ENCODE data around the gene VAV3.

The VAV3 gene

DNA sequence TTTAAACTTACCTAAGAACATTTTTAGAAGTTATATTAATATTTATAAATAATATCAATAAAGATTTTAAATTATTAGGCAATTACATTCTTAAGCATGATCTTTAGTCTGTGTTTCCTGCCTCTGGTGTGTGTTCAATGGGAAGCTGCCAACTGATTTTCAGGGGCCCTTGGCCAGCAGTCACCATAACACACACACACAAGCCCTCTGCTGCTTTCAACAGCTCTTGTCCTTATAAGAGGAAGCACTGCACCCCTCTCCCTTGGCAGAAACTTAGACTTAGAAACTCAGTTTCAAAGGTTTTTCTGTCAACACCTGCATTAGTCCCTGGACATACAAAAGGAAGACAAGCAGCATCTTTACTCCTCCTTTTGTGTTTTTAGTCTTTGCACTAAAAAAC is 81.4 kb downstream of the VAV3 start:
- H3K9me3 ChIP-seq (ENCODE audit: control insufficient read depth, low read length) = no peaks in the 10 kb centered on the region
- H3K27ac ChIP-seq (ENCODE audit: low read depth, low read length, severe bottlenecking) = no peak overlapping the region
- no peaks in the 10 kb centered on the region for H3K4me1 ChIP-seq (ENCODE audit: control insufficient read depth, insufficient read depth, low read length, poor library complexity, severe bottlenecking)
- no peak overlapping the region for H3K4me3 ChIP-seq (ENCODE audit: extremely low read depth, insufficient read depth, low read length, poor library complexity, severe bottlenecking)
- H3K36me3 ChIP-seq (ENCODE audit: control insufficient read depth, insufficient read depth, low read length) = no peaks in the 10 kb centered on the region

DNA sequence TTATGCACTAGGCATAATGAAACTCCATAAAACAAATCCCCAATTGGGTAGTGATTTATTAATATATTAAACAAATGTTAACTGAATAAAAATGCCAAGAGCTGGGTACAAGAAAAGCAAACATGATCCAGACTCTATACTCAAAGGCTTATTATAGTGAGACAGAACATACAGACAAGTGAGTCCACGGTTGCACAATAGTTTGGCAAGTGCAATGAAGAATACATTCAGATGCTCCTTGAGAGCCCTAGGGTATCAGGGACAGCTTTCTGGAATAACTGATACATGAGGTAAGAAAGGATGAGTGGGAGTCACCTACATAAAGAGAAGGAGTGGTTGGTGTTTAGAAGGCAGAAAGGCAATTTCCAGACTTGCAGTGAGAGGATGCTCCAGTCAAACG is 85.1 kb downstream of the VAV3 start:
- H3K4me1 ChIP-seq (ENCODE audit: control insufficient read depth, insufficient read depth, low read length, poor library complexity, severe bottlenecking) = peaks cover 3% of the 10 kb centered on the region
- 92 to 97% methylated on average over 2 of the region's 2 CpGs for WGBS, 2 experiments (ENCODE audit: insufficient coverage in 2 of 2)
- H3K36me3 ChIP-seq (ENCODE audit: control insufficient read depth, insufficient read depth, low read length) = no peaks in the 10 kb centered on the region
- H3K27ac ChIP-seq (ENCODE audit: low read depth, low read length, severe bottlenecking) = no peak overlapping the region
- no peaks in the 10 kb centered on the region for H3K9me3 ChIP-seq (ENCODE audit: control insufficient read depth, low read length)
- no peak overlapping the region for H3K4me3 ChIP-seq (ENCODE audit: extremely low read depth, insufficient read depth, low read length, poor library complexity, severe bottlenecking)

- peaks cover 3% of the 10 kb centered on the region for H3K4me1 ChIP-seq (ENCODE audit: control insufficient read depth, insufficient read depth, low read length, poor library complexity, severe bottlenecking)
- no peak overlapping the region for H3K4me3 ChIP-seq (ENCODE audit: extremely low read depth, insufficient read depth, low read length, poor library complexity, severe bottlenecking)
- H3K9me3 ChIP-seq (ENCODE audit: control insufficient read depth, low read length) = no peaks in the 10 kb centered on the region
- 100% methylated on average over 1 of the region's 1 CpG; no CpG with 5 or more reads in 1 of the 2 experiments for WGBS, 2 experiments (ENCODE audit: insufficient coverage in 2 of 2)
- no peak overlapping the region for H3K27ac ChIP-seq (ENCODE audit: low read depth, low read length, severe bottlenecking)
- no peaks in the 10 kb centered on the region for H3K36me3 ChIP-seq (ENCODE audit: control insufficient read depth, insufficient read depth, low read length)
These were observed 85.6 kb downstream of the VAV3 start for GRCh38 chr1:107879346-107879745.

GRCh38 chr1:107877745-107878144 is 87.2 kb downstream of the VAV3 start:
- Histone ChIP-seq H3K36me3 (ENCODE audit: control insufficient read depth, insufficient read depth, low read length) (no peaks in the 10 kb centered on the region), H3K4me3 (ENCODE audit: extremely low read depth, insufficient read depth, low read length, poor library complexity, severe bottlenecking) (no peak overlapping the region), H3K27ac (ENCODE audit: low read depth, low read length, severe bottlenecking) (no peak overlapping the region), H3K4me1 (ENCODE audit: control insufficient read depth, insufficient read depth, low read length, poor library complexity, severe bottlenecking) (peaks cover 3% of the 10 kb centered on the region), H3K9me3 (ENCODE audit: control insufficient read depth, low read length) (no peaks in the 10 kb centered on the region)
- no CpG with 5 or more reads among the region's 1 CpG for WGBS, 2 experiments (ENCODE audit: insufficient coverage in 2 of 2)

GRCh38 chr1:107877092-107877491 is 87.9 kb downstream of the VAV3 start:
- H3K4me3 ChIP-seq (ENCODE audit: extremely low read depth, insufficient read depth, low read length, poor library complexity, severe bottlenecking) = no peak overlapping the region
- no peak overlapping the region for H3K27ac ChIP-seq (ENCODE audit: low read depth, low read length, severe bottlenecking)
- no peaks in the 10 kb centered on the region for H3K36me3 ChIP-seq (ENCODE audit: control insufficient read depth, insufficient read depth, low read length)
- no peaks in the 10 kb centered on the region for H3K9me3 ChIP-seq (ENCODE audit: control insufficient read depth, low read length)
- H3K4me1 ChIP-seq (ENCODE audit: control insufficient read depth, insufficient read depth, low read length, poor library complexity, severe bottlenecking) = peaks cover 3% of the 10 kb centered on the region
- 39 to 40% methylated on average over 1 to 2 of the region's 2 CpGs for WGBS, 2 experiments (ENCODE audit: insufficient coverage in 2 of 2)

GRCh38 chr1:107875689-107876088 is 89.3 kb downstream of the VAV3 start:
- no peaks in the 10 kb centered on the region for H3K36me3 ChIP-seq (ENCODE audit: control insufficient read depth, insufficient read depth, low read length)
- 100% methylated on average over 1 of the region's 1 CpG for WGBS, 2 experiments (ENCODE audit: insufficient coverage in 2 of 2)

DNA sequence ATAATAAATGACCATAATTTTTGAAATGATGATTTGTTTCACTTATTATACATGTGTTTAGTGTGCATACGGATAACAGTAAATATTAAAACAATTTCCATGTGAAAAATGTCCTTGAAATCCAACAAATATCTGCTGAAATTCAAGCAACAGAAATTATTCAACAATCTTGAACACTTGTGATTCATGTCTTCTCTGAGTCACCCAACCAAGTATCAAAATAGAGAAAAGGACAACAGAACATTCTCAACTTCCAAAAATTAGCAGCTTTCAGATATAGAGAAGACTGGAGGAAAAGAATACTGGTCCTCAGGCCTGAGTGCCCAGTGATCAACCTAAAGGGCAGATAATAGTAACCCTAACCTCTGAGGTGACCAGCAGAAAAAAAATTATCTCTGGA is 90.8 kb downstream of the VAV3 start:
- no peaks in the 10 kb centered on the region for H3K36me3 ChIP-seq (ENCODE audit: control insufficient read depth, insufficient read depth, low read length)
- WGBS, 2 experiments (ENCODE audit: insufficient coverage in 2 of 2) = no CpG with 5 or more reads among the region's 1 CpG
- no peaks in the 10 kb centered on the region for H3K9me3 ChIP-seq (ENCODE audit: control insufficient read depth, low read length)
- no peak overlapping the region for H3K4me3 ChIP-seq (ENCODE audit: extremely low read depth, insufficient read depth, low read length, poor library complexity, severe bottlenecking)
- H3K27ac ChIP-seq (ENCODE audit: low read depth, low read length, severe bottlenecking) = no peak overlapping the region
- H3K4me1 ChIP-seq (ENCODE audit: control insufficient read depth, insufficient read depth, low read length, poor library complexity, severe bottlenecking) = peaks cover 3% of the 10 kb centered on the region

More at GRCh38 chr1:107875689-107876088, 89.3 kb downstream of the VAV3 start:
- Histone ChIP-seq H3K27ac (ENCODE audit: low read depth, low read length, severe bottlenecking) (no peak overlapping the region), H3K4me1 (ENCODE audit: control insufficient read depth, insufficient read depth, low read length, poor library complexity, severe bottlenecking) (peaks cover 3% of the 10 kb centered on the region), H3K9me3 (ENCODE audit: control insufficient read depth, low read length) (no peaks in the 10 kb centered on the region), H3K4me3 (ENCODE audit: extremely low read depth, insufficient read depth, low read length, poor library complexity, severe bottlenecking) (no peak overlapping the region)

DNA sequence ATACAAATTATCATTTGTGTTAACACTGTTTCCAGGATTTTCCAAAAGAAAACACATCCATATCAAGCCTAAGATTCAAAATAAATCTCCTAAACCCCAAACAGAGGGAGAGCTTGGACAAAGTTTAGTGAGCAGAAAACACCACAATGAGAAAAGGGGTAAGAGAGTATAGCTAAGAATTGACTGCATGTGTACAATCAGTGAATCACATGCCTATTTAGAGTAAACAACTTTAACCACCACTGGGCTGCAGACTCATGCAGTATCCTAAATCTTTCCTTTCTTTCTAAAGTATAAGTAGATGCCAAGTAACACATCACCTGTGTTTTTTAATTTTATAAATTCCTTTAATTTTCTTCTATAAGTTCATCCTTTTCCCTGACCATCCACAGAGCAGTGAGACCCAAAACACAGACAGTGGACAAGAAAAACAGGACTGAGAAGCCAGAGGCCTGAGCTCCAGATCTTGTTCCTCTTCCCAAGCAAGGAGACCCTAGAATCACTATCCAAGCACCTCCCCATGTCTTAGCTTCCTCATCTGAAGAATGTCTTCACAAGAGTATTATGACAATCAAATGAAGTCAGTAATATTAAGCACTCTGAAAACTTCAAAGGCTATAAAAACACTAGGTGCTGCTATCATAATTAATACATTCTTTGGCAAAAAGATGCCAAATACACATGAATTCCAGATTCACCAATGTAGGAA is 93.1 kb downstream of the VAV3 start:
- Histone ChIP-seq H3K27ac (ENCODE audit: low read depth, low read length, severe bottlenecking) (no peak overlapping the region), H3K36me3 (ENCODE audit: control insufficient read depth, insufficient read depth, low read length) (no peaks in the 10 kb centered on the region), H3K4me1 (ENCODE audit: control insufficient read depth, insufficient read depth, low read length, poor library complexity, severe bottlenecking) (no peaks in the 10 kb centered on the region), H3K4me3 (ENCODE audit: extremely low read depth, insufficient read depth, low read length, poor library complexity, severe bottlenecking) (no peak overlapping the region), H3K9me3 (ENCODE audit: control insufficient read depth, low read length) (no peaks in the 10 kb centered on the region)

DNA sequence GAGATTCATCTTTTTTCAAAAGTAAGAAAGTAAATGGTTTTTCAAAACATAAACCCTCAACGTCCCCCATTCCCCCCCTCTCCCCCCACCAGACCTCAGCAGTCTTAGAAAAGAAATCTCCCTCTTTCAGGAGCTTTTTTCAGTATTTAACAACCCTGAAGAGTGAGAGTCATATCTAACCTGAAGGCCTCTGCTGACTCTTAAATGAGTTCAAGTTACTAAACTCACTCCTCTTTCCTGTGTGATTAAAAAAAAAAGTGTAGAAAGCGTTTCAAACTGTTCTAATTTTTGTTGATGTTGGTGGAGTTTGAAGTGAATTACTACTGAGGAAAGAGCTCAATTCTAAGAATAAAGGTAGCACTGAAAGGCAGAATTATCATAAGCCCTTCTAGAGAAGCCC is 93.7 kb downstream of the VAV3 start:
- Histone ChIP-seq H3K36me3 (ENCODE audit: control insufficient read depth, insufficient read depth, low read length) (no peaks in the 10 kb centered on the region), H3K27ac (ENCODE audit: low read depth, low read length, severe bottlenecking) (no peak overlapping the region), H3K4me1 (ENCODE audit: control insufficient read depth, insufficient read depth, low read length, poor library complexity, severe bottlenecking) (no peaks in the 10 kb centered on the region), H3K4me3 (ENCODE audit: extremely low read depth, insufficient read depth, low read length, poor library complexity, severe bottlenecking) (no peak overlapping the region), H3K9me3 (ENCODE audit: control insufficient read depth, low read length) (no peaks in the 10 kb centered on the region)
- WGBS, 2 experiments (ENCODE audit: insufficient coverage in 2 of 2) = no CpG with 5 or more reads among the region's 2 CpGs

DNA sequence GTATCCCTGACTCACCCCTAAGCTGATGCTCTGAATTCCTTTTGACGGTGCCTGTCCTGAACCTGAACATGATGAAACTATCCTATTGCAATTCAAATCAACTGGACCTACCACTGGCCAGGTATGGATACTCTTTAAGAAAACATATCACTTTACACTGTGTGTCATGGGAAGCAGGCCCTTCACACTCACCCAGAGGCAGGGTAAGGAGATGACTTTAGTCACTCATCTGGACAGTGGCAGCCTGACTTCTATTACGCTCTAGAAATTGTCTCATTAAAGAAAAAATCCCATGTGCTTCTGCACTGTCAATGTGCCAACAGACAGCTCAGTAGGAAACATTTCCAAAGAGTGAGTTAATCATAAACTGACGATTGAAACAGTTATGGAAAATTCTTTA is 94.3 kb downstream of the VAV3 start:
- Histone ChIP-seq H3K27ac (ENCODE audit: low read depth, low read length, severe bottlenecking) (no peak overlapping the region), H3K36me3 (ENCODE audit: control insufficient read depth, insufficient read depth, low read length) (no peaks in the 10 kb centered on the region)
- WGBS, 2 experiments (ENCODE audit: insufficient coverage in 2 of 2) = 93 to 100% methylated on average over 1 to 2 of the region's 3 CpGs

DNA sequence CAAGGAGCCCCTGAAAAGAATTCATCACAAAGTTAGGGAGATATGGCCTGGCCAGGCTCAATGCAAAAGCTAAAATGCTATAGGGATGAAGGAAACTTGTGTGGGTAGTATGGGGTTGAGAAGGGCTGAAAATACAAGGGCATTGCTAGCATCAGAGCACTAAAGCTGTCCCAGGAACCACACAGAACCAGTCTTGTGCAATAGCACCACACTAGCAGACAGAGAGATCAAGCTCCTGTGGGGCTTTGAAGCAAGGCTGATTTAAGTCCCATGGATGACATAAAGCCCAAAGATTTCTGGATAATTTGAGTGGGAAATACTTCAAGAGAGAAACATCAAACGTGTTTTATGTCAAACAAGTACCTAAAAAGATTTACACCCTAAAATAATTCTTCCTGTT is 97.1 kb downstream of the VAV3 start:
- Histone ChIP-seq H3K27ac (ENCODE audit: low read depth, low read length, severe bottlenecking) (no peak overlapping the region), H3K9me3 (ENCODE audit: control insufficient read depth, low read length) (no peaks in the 10 kb centered on the region), H3K4me3 (ENCODE audit: extremely low read depth, insufficient read depth, low read length, poor library complexity, severe bottlenecking) (no peak overlapping the region), H3K36me3 (ENCODE audit: control insufficient read depth, insufficient read depth, low read length) (no peaks in the 10 kb centered on the region), H3K4me1 (ENCODE audit: control insufficient read depth, insufficient read depth, low read length, poor library complexity, severe bottlenecking) (no peaks in the 10 kb centered on the region)
- WGBS, 2 experiments (ENCODE audit: insufficient coverage in 2 of 2) = no CpG with 5 or more reads among the region's 1 CpG

More for the DNA sequence above, 94.3 kb downstream of the VAV3 start:
- Histone ChIP-seq H3K4me1 (ENCODE audit: control insufficient read depth, insufficient read depth, low read length, poor library complexity, severe bottlenecking) (no peaks in the 10 kb centered on the region), H3K9me3 (ENCODE audit: control insufficient read depth, low read length) (no peaks in the 10 kb centered on the region), H3K4me3 (ENCODE audit: extremely low read depth, insufficient read depth, low read length, poor library complexity, severe bottlenecking) (no peak overlapping the region)

Measured in mesodermal cell (in vitro differentiated cells).